ENCODE data around the gene TBX10.
"Not testable (repeated sequence)": the region's sequence is repeated elsewhere in the genome, so short reads cannot be mapped to it uniquely, and the experiment has no call there.

GRCh38 chr11:67619683-67620618, 19.6 kb downstream of the TBX10 start:
- TF ChIP-seq CTCF, POLR2A, EP300 (IDR thresholded peaks at IDR 0.05): not testable (repeated sequence)
